ENCODE data around the gene ZG16B.

ZG16B gene, protein sequence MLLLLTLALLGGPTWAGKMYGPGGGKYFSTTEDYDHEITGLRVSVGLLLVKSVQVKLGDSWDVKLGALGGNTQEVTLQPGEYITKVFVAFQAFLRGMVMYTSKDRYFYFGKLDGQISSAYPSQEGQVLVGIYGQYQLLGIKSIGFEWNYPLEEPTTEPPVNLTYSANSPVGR

DNA sequence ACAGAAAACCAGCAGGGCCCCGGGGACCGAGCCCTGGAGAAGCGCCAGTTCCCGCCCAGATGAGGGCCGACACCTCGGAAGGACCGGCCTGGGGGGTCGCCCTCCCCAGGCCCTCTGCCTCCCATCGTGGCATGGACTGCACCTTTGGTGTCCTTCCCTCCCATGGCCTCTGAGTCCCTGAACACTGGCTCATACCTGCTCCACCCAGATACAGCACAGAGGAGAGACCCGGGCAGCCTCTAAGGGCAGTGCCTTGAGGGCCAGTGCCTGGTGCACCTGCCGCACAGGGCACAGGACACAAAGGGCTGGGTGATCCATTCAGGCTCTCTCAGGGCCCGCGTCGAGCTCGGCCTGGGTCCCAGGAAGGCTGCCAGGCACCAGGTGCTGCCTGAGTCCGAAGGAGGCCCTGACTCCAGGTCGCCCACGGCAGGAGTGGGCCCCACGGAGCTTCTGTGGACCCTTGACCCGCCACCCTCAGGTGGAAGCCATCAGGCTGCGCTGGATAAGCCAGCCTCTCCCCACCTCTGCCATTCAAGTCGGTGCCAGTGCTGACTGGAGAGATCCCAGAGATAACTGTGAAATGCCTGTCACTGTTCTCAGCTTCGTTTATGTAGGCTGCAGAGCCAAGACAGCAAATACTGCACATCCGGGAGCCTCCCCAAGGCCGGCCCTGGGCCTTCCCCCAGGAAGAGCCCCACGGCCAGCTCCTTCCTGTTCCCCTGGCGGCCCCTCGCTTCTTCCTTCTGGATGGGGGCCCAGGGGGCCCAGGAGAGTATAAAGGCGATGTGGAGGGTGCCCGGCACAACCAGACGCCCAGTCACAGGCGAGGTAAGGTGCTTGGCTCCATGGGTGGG is at the start of gene ZG16B:
ZG16B (plus strand) TSS at position 803 of the 854 bp plus-strand sequence. CDS start 139 bp downstream, outside the sequence.
- Histone ChIP-seq H3K4me3 (ENCODE audit: low read depth in 1 of 5, low read length in 5 of 5) (no peak within 1 kb of the TSS), H3K9me3 (ENCODE audit: control insufficient read depth in 5 of 5, low read length in 5 of 5) (no peaks in the 10 kb centered on the region), H3K4me1 (ENCODE audit: control insufficient read depth in 5 of 5, insufficient read depth in 5 of 5, low read length in 5 of 5) (peaks cover 0 to 8% (median 0%) of the 10 kb centered on the region in 5 donors), H3K27ac (ENCODE audit: low read depth, low read length) (no peak within 1 kb of the TSS), H3K27me3 (ENCODE audit: control insufficient read depth in 5 of 5, insufficient read depth in 4 of 5, low read length in 5 of 5) (peaks cover 13 to 35% (median 31%) of the 10 kb centered on the region in 5 donors), H3K9ac (ENCODE audit: low read length in 5 of 5) (peak within 1 kb of the TSS in 1 of 5 donors; percentile 22), H3K36me3 (ENCODE audit: control insufficient read depth in 5 of 5, insufficient read depth in 5 of 5, low read length in 5 of 5) (no peaks in the 10 kb centered on the region)

DNA sequence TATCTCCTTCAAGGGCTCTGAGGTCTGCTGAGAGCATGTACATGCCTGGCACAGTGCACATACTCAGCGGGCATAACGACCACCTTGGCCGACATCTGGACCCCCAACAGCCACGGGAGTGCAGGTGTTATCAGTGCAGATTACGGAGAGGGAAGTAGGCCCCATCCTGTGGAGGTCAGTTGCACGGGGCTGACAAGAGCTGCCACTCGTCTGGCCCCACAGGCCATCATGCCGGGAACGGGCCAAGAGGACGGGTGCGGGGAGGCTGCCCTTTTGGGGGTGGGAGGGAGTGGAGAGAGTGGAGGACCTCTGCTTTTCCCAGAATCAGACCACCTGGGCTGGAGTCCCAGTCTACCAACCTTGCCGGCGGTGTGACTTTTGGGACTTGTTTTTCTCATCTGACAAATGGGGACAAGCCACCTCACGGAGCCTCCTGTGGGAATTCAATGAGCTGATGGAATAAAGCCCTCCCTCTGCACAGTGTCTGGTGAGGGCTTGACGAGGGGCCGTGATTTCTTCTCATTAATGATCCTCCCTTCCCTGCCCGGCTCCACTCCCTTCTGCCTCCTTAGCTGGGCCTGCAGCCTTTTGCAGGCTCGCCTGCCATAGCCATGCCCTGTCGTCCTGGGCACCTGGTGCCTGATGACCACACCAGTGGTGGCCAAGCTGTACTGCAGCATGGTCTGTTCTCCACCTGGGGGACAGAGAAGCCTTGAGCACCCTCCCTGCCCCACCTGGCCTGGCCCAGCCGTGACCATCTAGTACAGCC is 47.3 kb upstream of the ZG16B start:
- H3K9ac ChIP-seq (ENCODE audit: low read length in 5 of 5): no peak overlapping the region
- no peaks in the 10 kb centered on the region for H3K9me3 ChIP-seq (ENCODE audit: control insufficient read depth in 5 of 5, low read length in 5 of 5)
- H3K27ac ChIP-seq (ENCODE audit: low read depth, low read length): no peak overlapping the region
- H3K4me1 ChIP-seq (ENCODE audit: control insufficient read depth in 5 of 5, insufficient read depth in 5 of 5, low read length in 5 of 5): peaks cover 2 to 23% (median 22%) of the 10 kb centered on the region in 5 donors
- H3K27me3 ChIP-seq (ENCODE audit: control insufficient read depth in 5 of 5, insufficient read depth in 4 of 5, low read length in 5 of 5): peaks cover 31 to 48% (median 38%) of the 10 kb centered on the region in 5 donors
- H3K4me3 ChIP-seq (ENCODE audit: low read depth in 1 of 5, low read length in 5 of 5): no peak overlapping the region
- H3K36me3 ChIP-seq (ENCODE audit: control insufficient read depth in 5 of 5, insufficient read depth in 5 of 5, low read length in 5 of 5): no peaks in the 10 kb centered on the region

DNA sequence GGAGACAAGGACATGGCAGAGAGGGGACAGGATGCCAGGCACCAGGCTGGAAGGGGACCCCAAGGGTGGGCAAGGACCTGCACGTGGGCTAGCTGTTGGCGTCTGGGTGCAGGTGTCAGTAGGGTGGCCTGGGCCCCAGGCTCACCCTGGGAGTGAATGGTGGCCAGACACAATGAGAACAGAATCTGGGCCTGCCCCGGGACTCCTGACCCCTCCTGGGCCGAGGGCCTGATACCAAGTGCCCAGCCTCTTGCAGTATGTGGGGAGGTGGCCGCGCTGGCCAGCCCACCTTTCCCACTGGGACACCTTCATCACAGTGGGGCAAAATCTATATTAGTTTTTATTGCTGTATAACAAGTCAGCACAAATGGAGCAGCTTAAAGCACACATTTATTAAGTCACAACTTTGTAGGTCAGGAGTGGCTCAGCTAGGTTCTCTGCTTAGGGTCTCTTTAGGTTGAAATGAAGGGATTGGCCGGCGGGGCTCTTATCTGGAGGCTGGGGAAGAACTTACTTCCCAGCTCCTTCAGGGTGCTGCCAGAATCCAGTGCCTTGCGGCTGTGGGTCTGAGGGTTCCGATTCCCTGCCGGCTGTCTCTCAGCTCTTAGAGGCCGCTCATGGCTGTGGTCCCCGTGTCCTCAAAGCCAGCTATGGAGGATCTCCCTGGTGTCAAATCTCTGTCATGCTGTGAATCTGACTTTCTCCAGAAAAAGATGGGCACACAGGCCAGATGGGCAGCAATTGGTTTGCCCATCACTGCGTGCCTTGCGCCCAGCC is 46.3 kb upstream of the ZG16B start:
- peaks cover 0 to 13% (median 12%) of the 10 kb centered on the region in 5 donors for H3K4me1 ChIP-seq (ENCODE audit: control insufficient read depth in 5 of 5, insufficient read depth in 5 of 5, low read length in 5 of 5)
- no peak overlapping the region for H3K27ac ChIP-seq (ENCODE audit: low read depth, low read length)
- peaks cover 34 to 52% (median 47%) of the 10 kb centered on the region in 5 donors for H3K27me3 ChIP-seq (ENCODE audit: control insufficient read depth in 5 of 5, insufficient read depth in 4 of 5, low read length in 5 of 5)
- no peak overlapping the region for H3K9ac ChIP-seq (ENCODE audit: low read length in 5 of 5)
- no peaks in the 10 kb centered on the region for H3K36me3 ChIP-seq (ENCODE audit: control insufficient read depth in 5 of 5, insufficient read depth in 5 of 5, low read length in 5 of 5)
- H3K4me3 ChIP-seq (ENCODE audit: low read depth in 1 of 5, low read length in 5 of 5): no peak overlapping the region
- H3K9me3 ChIP-seq (ENCODE audit: control insufficient read depth in 5 of 5, low read length in 5 of 5): no peaks in the 10 kb centered on the region

DNA sequence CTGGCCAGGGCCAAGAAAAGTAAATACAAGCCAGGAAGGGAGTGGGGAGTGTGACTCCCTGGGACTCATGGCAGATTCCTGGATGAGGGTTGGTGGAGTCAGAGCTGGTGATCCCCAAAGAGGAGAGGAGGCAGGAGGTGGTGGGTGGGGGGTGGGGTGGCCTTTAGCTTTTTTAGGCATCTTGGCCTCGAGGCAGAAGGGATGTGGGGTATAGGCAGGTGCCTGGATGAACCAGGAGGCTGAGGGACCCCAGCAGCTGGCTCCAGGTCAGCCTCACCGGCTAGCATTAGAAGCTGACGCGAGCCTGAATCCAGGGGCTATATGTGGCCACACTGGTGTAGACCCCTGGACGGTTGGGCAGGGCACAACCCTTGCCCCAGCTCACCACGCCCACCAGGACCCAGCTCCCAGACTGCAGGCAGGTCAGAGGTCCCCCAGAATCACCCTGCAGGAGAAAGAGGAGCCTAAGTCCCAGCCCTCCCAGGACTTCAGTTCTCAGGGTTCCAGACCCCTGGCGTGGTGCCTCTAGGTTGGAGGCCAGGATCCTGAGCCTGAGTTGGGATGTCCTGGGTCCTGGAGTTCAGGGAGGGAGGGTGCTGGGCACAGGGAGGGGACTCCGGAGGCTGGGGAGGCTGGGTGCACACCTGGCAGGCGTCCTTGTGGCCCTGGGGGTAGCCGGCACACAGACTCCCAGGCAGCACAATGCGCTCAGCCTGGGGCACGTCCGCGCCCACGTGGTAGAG is 45.6 kb upstream of the ZG16B start:
- H3K9ac ChIP-seq (ENCODE audit: low read length in 5 of 5): peak overlapping the region in 1 of 5 donors; percentile 28
- no peak overlapping the region for H3K27ac ChIP-seq (ENCODE audit: low read depth, low read length)
- H3K9me3 ChIP-seq (ENCODE audit: control insufficient read depth in 5 of 5, low read length in 5 of 5): no peaks in the 10 kb centered on the region
- H3K27me3 ChIP-seq (ENCODE audit: control insufficient read depth in 5 of 5, insufficient read depth in 4 of 5, low read length in 5 of 5): peaks cover 34 to 55% (median 51%) of the 10 kb centered on the region in 5 donors
- peaks cover 0 to 10% (median 8%) of the 10 kb centered on the region in 5 donors for H3K4me1 ChIP-seq (ENCODE audit: control insufficient read depth in 5 of 5, insufficient read depth in 5 of 5, low read length in 5 of 5)
- no peaks in the 10 kb centered on the region for H3K36me3 ChIP-seq (ENCODE audit: control insufficient read depth in 5 of 5, insufficient read depth in 5 of 5, low read length in 5 of 5)
- H3K4me3 ChIP-seq (ENCODE audit: low read depth in 1 of 5, low read length in 5 of 5): peak overlapping the region in 3 of 5 donors; percentile 40 to 48 (median 41)

DNA sequence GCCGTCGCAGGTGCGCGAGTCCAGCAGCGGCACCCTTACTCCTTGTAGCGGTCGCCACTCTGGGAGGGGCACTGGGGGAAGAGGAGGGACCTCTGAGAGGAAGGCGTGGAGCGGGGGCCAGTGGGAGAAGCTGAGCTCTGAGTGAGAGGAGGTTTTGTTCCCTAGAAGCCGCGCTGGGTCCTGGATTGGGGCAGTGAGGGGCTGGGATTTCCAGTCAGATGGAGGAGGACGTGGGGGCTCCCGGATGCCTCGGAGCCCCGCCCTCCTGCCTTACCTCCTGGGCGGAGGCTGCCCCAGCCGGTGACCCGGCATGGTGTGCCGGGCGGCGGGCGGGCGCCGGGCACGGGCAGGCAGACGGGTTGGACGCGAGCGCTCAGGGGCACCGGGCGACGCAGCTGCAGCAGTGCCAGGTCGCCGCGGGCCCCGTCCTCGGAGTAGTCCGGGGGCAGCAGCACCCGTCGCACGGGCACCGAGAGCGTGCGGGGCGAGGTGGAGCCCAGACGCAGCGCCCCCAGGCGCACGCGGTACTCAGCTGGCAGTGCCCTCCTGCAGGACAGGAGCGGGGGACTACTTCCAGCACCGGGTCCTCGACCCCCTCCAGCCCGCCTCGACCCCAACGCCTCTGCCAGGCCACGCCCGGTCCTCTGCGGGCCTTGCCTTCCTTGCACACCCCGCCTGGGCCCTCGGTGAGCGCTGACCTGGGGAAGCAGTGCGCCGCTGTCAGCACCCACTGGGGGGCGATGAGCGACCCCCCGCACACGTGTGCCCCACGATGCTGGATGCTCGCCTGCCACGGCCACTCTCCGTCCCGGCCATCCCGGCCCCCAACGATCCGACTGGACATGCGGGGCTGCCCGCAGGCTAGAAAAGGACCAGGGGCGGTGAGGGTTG is 44.8 kb upstream of the ZG16B start:
- Histone ChIP-seq H3K27me3 (ENCODE audit: control insufficient read depth in 5 of 5, insufficient read depth in 4 of 5, low read length in 5 of 5) (peaks cover 34 to 60% (median 55%) of the 10 kb centered on the region in 5 donors), H3K9me3 (ENCODE audit: control insufficient read depth in 5 of 5, low read length in 5 of 5) (no peaks in the 10 kb centered on the region), H3K27ac (ENCODE audit: low read depth, low read length) (no peak overlapping the region), H3K9ac (ENCODE audit: low read length in 5 of 5) (peak overlapping the region in 1 of 5 donors; percentile 28), H3K36me3 (ENCODE audit: control insufficient read depth in 5 of 5, insufficient read depth in 5 of 5, low read length in 5 of 5) (no peaks in the 10 kb centered on the region), H3K4me3 (ENCODE audit: low read depth in 1 of 5, low read length in 5 of 5) (peak overlapping the region in 3 of 5 donors; percentile 40 to 48 (median 41)), H3K4me1 (ENCODE audit: control insufficient read depth in 5 of 5, insufficient read depth in 5 of 5, low read length in 5 of 5) (peaks cover 0 to 10% (median 8%) of the 10 kb centered on the region in 5 donors)

DNA sequence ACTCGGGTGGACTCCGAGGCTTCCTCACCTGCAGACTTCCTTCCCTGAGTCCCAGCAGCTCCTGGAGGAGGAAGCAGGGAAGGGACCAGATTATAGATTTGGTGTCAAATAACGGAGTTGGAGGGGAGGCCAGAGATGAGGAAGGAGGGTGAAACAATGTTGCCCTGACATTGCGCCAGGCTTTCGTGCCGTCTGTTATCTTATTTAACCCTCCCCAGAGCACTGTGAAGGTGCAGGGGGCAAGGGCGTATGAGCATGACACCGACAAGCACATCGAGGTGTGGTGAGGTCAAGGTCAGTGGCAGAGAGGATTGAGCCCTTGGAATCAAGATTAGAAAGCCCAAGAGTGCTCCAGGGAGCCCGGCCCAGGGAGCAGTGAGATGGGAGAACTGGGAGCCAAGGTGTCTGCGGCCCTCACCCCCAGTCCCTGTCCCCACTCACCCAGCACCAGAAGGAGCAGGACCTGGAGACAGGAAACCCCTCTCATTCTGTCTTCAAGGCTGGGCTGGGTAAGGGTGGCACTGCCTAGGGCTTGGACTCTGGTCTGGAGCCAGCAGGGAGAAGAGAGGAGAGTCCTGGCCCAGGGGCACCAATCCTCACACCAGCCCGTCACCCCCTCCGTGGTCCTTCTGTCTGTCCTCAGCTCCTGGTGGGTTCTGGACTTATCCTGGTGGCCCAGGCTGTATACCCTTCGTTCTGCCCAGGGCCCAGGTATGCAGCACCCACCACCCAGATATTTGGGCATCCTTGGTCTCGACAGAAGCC is 43.9 kb upstream of the ZG16B start:
- H3K9me3 ChIP-seq (ENCODE audit: control insufficient read depth in 5 of 5, low read length in 5 of 5): no peaks in the 10 kb centered on the region
- H3K9ac ChIP-seq (ENCODE audit: low read length in 5 of 5): no peak overlapping the region
- H3K4me3 ChIP-seq (ENCODE audit: low read depth in 1 of 5, low read length in 5 of 5): no peak overlapping the region
- H3K4me1 ChIP-seq (ENCODE audit: control insufficient read depth in 5 of 5, insufficient read depth in 5 of 5, low read length in 5 of 5): peaks cover 0 to 10% (median 8%) of the 10 kb centered on the region in 5 donors
- H3K36me3 ChIP-seq (ENCODE audit: control insufficient read depth in 5 of 5, insufficient read depth in 5 of 5, low read length in 5 of 5): no peaks in the 10 kb centered on the region
- H3K27ac ChIP-seq (ENCODE audit: low read depth, low read length): no peak overlapping the region
- peaks cover 37 to 68% (median 64%) of the 10 kb centered on the region in 5 donors for H3K27me3 ChIP-seq (ENCODE audit: control insufficient read depth in 5 of 5, insufficient read depth in 4 of 5, low read length in 5 of 5)

DNA sequence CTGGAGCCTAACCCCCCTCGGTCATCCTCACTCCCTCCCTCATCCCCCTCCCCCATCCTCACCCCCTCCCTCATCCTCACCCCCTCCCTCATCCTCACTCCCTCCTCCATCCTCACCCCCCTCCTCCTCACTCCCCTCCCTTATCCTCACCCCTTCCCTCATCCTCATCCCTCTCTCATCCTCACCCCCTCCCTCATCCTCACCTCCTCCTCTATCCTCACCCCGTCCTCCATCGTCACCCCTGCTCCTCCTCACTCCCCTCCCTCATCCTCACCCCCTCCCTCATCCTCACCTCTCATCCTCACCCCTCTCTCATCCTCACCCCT is 43.3 kb upstream of the ZG16B start:
- no peaks in the 10 kb centered on the region for H3K9me3 ChIP-seq (ENCODE audit: control insufficient read depth in 5 of 5, low read length in 5 of 5)
- peaks cover 40 to 71% (median 67%) of the 10 kb centered on the region in 5 donors for H3K27me3 ChIP-seq (ENCODE audit: control insufficient read depth in 5 of 5, insufficient read depth in 4 of 5, low read length in 5 of 5)
- no peak overlapping the region for H3K4me3 ChIP-seq (ENCODE audit: low read depth in 1 of 5, low read length in 5 of 5)
- no peaks in the 10 kb centered on the region for H3K36me3 ChIP-seq (ENCODE audit: control insufficient read depth in 5 of 5, insufficient read depth in 5 of 5, low read length in 5 of 5)
- peaks cover 0 to 10% (median 8%) of the 10 kb centered on the region in 5 donors for H3K4me1 ChIP-seq (ENCODE audit: control insufficient read depth in 5 of 5, insufficient read depth in 5 of 5, low read length in 5 of 5)
- H3K27ac ChIP-seq (ENCODE audit: low read depth, low read length): no peak overlapping the region
- H3K9ac ChIP-seq (ENCODE audit: low read length in 5 of 5): no peak overlapping the region

DNA sequence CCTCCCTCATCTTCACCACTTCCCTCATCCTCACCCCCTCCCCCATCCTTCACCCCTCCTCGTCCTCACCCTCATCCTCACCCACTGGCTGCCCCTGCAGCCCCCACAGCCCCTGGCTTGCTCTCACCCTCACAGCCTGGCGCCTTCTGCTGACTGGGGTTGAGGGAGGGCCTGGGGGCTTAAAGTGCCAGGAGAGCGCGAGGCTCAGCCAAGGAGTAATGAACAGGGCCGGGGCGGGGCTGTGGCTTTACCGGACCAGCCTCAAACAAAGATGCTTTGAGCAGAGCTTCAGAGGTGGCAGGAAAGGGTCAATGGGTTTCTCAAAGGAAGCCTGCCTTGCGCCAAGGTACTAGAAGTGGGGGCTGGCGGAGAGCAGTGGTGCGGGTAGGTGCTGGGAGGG is 42.7 kb upstream of the ZG16B start, which contains the start of gene PRSS33:
PRSS33 (minus strand) TSS at position 155 of the 400 bp plus-strand sequence. CDS start 1,013 bp downstream, outside the sequence.
- Histone ChIP-seq H3K9ac (ENCODE audit: low read length in 5 of 5) (no peak within 1 kb of the TSS), H3K27ac (ENCODE audit: low read depth, low read length) (no peak within 1 kb of the TSS), H3K27me3 (ENCODE audit: control insufficient read depth in 5 of 5, insufficient read depth in 4 of 5, low read length in 5 of 5) (peaks cover 40 to 74% (median 67%) of the 10 kb centered on the region in 5 donors), H3K4me1 (ENCODE audit: control insufficient read depth in 5 of 5, insufficient read depth in 5 of 5, low read length in 5 of 5) (peaks cover 0 to 10% (median 8%) of the 10 kb centered on the region in 5 donors), H3K4me3 (ENCODE audit: low read depth in 1 of 5, low read length in 5 of 5) (no peak within 1 kb of the TSS), H3K9me3 (ENCODE audit: control insufficient read depth in 5 of 5, low read length in 5 of 5) (no peaks in the 10 kb centered on the region), H3K36me3 (ENCODE audit: control insufficient read depth in 5 of 5, insufficient read depth in 5 of 5, low read length in 5 of 5) (no peaks in the 10 kb centered on the region)
